Measurements from ENCODE around the gene TBC1D9B.

Gene TBC1D9B

GRCh38 chr5:179908528-179908927 is 831 bp upstream of the TBC1D9B start:
- H3K27ac ChIP-seq: peak overlapping the region; percentile 80
- no peak for TF ChIP-seq ZFX (IDR thresholded peaks at IDR 0.05)
- TF ChIP-seq, protein P1, sequence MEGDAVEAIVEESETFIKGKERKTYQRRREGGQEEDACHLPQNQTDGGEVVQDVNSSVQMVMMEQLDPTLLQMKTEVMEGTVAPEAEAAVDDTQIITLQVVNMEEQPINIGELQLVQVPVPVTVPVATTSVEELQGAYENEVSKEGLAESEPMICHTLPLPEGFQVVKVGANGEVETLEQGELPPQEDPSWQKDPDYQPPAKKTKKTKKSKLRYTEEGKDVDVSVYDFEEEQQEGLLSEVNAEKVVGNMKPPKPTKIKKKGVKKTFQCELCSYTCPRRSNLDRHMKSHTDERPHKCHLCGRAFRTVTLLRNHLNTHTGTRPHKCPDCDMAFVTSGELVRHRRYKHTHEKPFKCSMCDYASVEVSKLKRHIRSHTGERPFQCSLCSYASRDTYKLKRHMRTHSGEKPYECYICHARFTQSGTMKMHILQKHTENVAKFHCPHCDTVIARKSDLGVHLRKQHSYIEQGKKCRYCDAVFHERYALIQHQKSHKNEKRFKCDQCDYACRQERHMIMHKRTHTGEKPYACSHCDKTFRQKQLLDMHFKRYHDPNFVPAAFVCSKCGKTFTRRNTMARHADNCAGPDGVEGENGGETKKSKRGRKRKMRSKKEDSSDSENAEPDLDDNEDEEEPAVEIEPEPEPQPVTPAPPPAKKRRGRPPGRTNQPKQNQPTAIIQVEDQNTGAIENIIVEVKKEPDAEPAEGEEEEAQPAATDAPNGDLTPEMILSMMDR (conservative IDR thresholded peaks at IDR 0.05): no peak

- TF ChIP-seq, protein P1 (conservative IDR thresholded peaks at IDR 0.05): no peak
- TF ChIP-seq ZFX (IDR thresholded peaks at IDR 0.05): no peak
- peak overlapping the region; percentile 80 for H3K27ac ChIP-seq
Measured at GRCh38 chr5:179906795-179907555, 722 bp downstream of the TBC1D9B start.

DNA sequence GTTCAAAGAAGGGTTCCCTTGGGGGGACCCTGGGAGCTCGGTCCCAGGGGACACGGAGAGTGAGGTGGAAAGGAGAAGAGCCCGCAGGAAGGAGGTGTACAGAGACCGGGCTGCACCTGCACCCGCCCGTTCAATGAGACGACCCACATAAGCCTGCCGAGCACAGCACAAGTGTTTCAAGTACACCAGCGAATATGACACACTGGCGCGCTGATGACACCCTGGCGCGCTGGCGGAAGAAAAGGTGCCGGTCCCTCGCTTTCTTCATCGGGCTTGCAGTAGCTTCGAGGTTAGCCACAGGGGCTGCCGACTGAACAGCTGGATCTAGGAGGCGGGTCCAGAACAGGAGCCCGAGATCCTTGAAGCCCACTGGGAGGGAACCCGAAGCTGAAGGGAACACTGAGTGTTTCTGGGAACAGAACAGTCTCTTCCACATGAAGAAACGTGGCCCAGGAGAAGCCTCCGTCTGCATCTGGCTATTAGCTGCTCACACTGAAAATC is 1.4 kb downstream of the TBC1D9B start:
- H3K27ac ChIP-seq: peak overlapping the region; percentile 80

DNA sequence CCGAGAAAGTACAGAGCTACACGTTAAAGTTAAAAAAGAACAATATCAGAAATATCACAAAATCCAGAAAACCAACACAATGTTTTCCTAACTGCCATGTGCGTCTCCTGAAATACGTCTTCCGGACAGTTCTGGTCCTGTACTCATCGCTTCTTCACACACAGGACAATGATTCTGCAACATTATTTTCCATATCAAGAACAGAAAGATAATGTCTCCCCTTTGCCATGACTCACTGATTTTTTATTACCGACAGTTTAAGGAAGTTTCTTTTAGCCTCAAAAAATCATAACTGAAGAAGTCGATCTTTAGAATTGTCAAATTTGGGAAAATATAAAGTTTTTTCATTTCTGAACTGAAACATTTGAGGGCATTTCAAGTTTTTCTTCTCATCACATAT is 2.5 kb downstream of the TBC1D9B start:
- TF ChIP-seq ZFX (IDR thresholded peaks at IDR 0.05): no peak
- TF ChIP-seq, protein P1 (conservative IDR thresholded peaks at IDR 0.05): no peak
- no peak overlapping the region for H3K27ac ChIP-seq

More for the DNA sequence above, 1.4 kb downstream of the TBC1D9B start:
- no peak for TF ChIP-seq ZFX (IDR thresholded peaks at IDR 0.05)
- TF ChIP-seq, protein P1 (conservative IDR thresholded peaks at IDR 0.05): no peak

DNA sequence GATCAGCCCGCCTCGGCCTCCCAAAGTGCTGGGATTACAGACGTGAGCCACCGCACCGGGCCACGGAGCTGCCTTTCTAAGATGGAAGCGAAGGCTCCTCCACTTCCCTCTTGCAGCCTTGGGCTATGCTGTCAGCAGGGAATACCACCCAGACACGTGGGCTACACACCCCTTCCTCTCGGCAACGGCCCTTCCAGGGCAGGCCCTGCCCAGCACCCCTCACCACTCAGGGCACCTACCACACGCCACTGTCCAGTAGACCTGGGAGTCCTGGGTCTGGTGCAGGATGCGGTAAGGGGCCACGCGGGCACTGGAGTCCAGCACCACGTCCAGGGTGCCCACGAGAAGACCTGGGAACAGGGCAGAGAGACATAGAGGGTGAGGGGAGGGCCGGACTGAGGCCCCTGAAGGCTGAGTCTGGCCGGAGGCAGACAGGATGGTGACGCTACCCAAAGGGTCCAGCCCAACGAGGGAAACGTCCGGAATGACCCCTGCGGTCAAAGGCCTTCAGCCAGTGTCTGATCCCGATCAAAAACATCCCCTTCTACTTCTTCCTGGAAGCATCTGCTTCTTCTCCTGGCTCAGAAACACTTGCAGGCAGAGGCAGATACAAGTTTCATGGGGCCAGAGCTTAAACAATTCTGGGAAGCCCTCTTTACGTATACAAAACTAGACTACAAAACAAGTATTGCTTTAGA is 3.1 kb downstream of the TBC1D9B start:
- no peak overlapping the region for H3K27ac ChIP-seq
- TF ChIP-seq ZFX (IDR thresholded peaks at IDR 0.05): no peak
- TF ChIP-seq, protein P1 (conservative IDR thresholded peaks at IDR 0.05): no peak

DNA sequence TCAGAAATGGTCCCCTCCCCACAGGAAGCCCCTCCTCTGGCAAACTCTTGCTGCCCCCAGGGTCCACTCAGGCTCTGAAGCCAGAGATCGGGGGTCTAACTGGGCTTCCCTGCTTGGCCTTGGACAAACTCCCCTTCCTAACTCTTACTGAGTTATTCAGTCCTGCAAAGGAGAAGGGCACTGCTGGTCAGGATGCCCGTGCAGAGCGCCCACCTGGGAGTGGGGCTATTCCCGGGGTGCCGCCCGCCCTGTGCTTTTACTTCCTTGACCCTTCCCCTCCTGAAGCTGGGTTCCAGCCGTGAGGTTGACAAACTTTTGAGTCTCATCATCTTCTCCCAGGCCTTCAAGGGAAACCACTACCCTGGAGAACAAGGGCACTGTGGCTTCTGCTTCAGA is 4.9 kb downstream of the TBC1D9B start:
- no peak overlapping the region for H3K27ac ChIP-seq
- no peak for TF ChIP-seq ZFX (IDR thresholded peaks at IDR 0.05)
- TF ChIP-seq, protein P1 (conservative IDR thresholded peaks at IDR 0.05): no peak

All from C4-2B (cell line).